HEK293 (cell line): ENCODE data around the gene NKAPL.

ENCODE experiments used
- EGR2 ChIP-seq: fragments of 450-650 bp; formaldehyde crosslinking; IDR thresholded peaks from 2 replicates; pipeline ENCODE4 v1.5.1; 2016; ENCODE audit warnings: low read depth, missing biosample characterization, missing genetic modification characterization
- GFI1B ChIP-seq: fragments of 450-650 bp; formaldehyde crosslinking; IDR thresholded peaks from 2 replicates; pipeline ENCODE4 v1.5.1; 2016; ENCODE audit warnings: missing biosample characterization, missing genetic modification characterization
- GLIS1 ChIP-seq: fragments of 450-650 bp; formaldehyde crosslinking; IDR thresholded peaks from 2 replicates; pipeline ENCODE4 v1.5.1; 2016; ENCODE audit warnings: missing biosample characterization, missing genetic modification characterization
- IKZF3 ChIP-seq: fragments of 450-650 bp; IDR thresholded peaks from 2 replicates; pipeline ENCODE4 v1.5.0; 2018; ENCODE audit warnings: missing biosample characterization, mild to moderate bottlenecking, missing genetic modification characterization, moderate library complexity
- INSM2 ChIP-seq: fragments of 450-650 bp; formaldehyde crosslinking; IDR thresholded peaks from 2 replicates; pipeline ENCODE4 v1.5.1; 2016; ENCODE audit warnings: missing biosample characterization, missing genetic modification characterization
- SP3 ChIP-seq: fragments of 450-650 bp; formaldehyde crosslinking; IDR thresholded peaks from 2 replicates; pipeline ENCODE4 v1.5.1; 2016; ENCODE audit warnings: missing biosample characterization, missing genetic modification characterization
- SP7 ChIP-seq: fragments of 450-650 bp; formaldehyde crosslinking; IDR thresholded peaks from 2 replicates; pipeline ENCODE4 v1.5.1; 2016; ENCODE audit warnings: missing biosample characterization, missing genetic modification characterization
- ZBTB11 ChIP-seq: fragments of 450-650 bp; formaldehyde crosslinking; conservative IDR thresholded peaks from 2 replicates; pipeline ENCODE4 v1.5.1; 2016; ENCODE audit warnings: low read depth, missing biosample characterization, missing genetic modification characterization
- ZNF10 ChIP-seq: fragments of 450-650 bp; formaldehyde crosslinking; IDR thresholded peaks from 2 replicates; pipeline ENCODE4 v1.5.1; 2017; ENCODE audit warnings: missing biosample characterization, missing genetic modification characterization
- ZNF148 ChIP-seq: fragments of 450-650 bp; formaldehyde crosslinking; IDR thresholded peaks from 2 replicates; pipeline ENCODE4 v1.5.0; 2017; ENCODE audit warnings: missing biosample characterization, missing genetic modification characterization, borderline replicate concordance
- ZNF184 ChIP-seq: fragments of 450-650 bp; IDR thresholded peaks from 2 replicates; pipeline ENCODE4 v1.5.1; 2018; ENCODE audit warnings: missing biosample characterization, mild to moderate bottlenecking, missing genetic modification characterization
- ZNF248 ChIP-seq: fragments of 450-650 bp; formaldehyde crosslinking; IDR thresholded peaks from 2 replicates; pipeline ENCODE4 v1.5.1; 2017; ENCODE audit warnings: missing biosample characterization, missing genetic modification characterization
- ZNF266 ChIP-seq: fragments of 450-650 bp; formaldehyde crosslinking; IDR thresholded peaks from 2 replicates; pipeline ENCODE4 v1.5.1; 2016; ENCODE audit warnings: missing biosample characterization, missing genetic modification characterization, low read depth
- ZNF280D ChIP-seq: fragments of 450-650 bp; formaldehyde crosslinking; IDR thresholded peaks from 2 replicates; pipeline ENCODE4 v1.5.1; 2016; ENCODE audit warnings: missing biosample characterization, missing genetic modification characterization
- ZNF341 ChIP-seq: fragments of 450-650 bp; formaldehyde crosslinking; IDR thresholded peaks from 2 replicates; pipeline ENCODE4; 2016; ENCODE audit warnings: low read depth, missing biosample characterization, missing genetic modification characterization
- ZNF514 ChIP-seq: fragments of 450-650 bp; formaldehyde crosslinking; IDR thresholded peaks from 2 replicates; pipeline ENCODE4 v1.5.1; 2016; ENCODE audit warnings: missing biosample characterization, missing genetic modification characterization
- ZNF629 ChIP-seq: fragments of 450-650 bp; formaldehyde crosslinking; IDR thresholded peaks from 2 replicates; pipeline ENCODE4 v1.5.1; 2017; ENCODE audit warnings: missing biosample characterization, missing genetic modification characterization
- TF ChIP-seq, protein P1 (sequence below): fragments of 450-650 bp; formaldehyde crosslinking; IDR thresholded peaks from 2 replicates; pipeline ENCODE4 v1.5.1; 2016; ENCODE audit warnings: missing biosample characterization, missing genetic modification characterization
- TF ChIP-seq, protein P2 (sequence below): fragments of 450-650 bp; formaldehyde crosslinking; IDR thresholded peaks from 2 replicates; pipeline ENCODE4 v1.5.1; 2016; ENCODE audit warnings: missing biosample characterization, missing genetic modification characterization
- TF ChIP-seq, protein P3 (sequence below): fragments of 450-650 bp; formaldehyde crosslinking; IDR thresholded peaks from 2 replicates; pipeline ENCODE4 v1.5.1; 2016; ENCODE audit warnings: missing biosample characterization, missing genetic modification characterization
- TF ChIP-seq, protein P4 (sequence below): fragments of 450-650 bp; formaldehyde crosslinking; IDR thresholded peaks from 2 replicates; pipeline ENCODE4 v1.5.1; 2017; ENCODE audit warnings: missing biosample characterization, missing genetic modification characterization

NKAPL gene

GRCh38 chr6:28212510-28213212 lies 46.4 kb upstream of the NKAPL start (continued):
- TF ChIP-seq ZNF148 (tag by site-specific recombination) (no peak; the same call in 1 of the 2 replicates), ZNF10 (tag by site-specific recombination) (peak; percentile 39; the same call in 1 of the 2 replicates), ZNF184 (tag by site-specific recombination) (peak; percentile 88; the same call in 1 of the 2 replicates), ZNF629 (tag by site-specific recombination) (peak; percentile 94), ZNF266 (no peak), EGR2 (no peak), SP7 (tag by site-specific recombination) (peak; percentile 98), SP3 (tag by site-specific recombination) (peak; percentile 62), ZNF514 (tag by site-specific recombination) (no peak), ZBTB11 (tag by site-specific recombination) (no peak; the same call in 1 of the 2 replicates), ZNF248 (no peak), GFI1B (tag by site-specific recombination) (0 out of 2 replicates have a peak, but pooled peaks have one; percentile 33), IKZF3 (tag by site-specific recombination) (peak; percentile 93), INSM2 (tag by site-specific recombination) (peak; percentile 83), ZNF280D (tag by site-specific recombination) (peak; percentile 81; the same call in 1 of the 2 replicates), GLIS1 (tag by site-specific recombination) (no peak), ZNF341 (no peak)
- TF ChIP-seq, protein P1, sequence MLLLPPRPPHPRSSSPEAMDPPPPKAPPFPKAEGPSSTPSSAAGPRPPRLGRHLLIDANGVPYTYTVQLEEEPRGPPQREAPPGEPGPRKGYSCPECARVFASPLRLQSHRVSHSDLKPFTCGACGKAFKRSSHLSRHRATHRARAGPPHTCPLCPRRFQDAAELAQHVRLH (tag by site-specific recombination): peak; percentile 92; the same call in 1 of the 2 replicates
- TF ChIP-seq, protein P2, sequence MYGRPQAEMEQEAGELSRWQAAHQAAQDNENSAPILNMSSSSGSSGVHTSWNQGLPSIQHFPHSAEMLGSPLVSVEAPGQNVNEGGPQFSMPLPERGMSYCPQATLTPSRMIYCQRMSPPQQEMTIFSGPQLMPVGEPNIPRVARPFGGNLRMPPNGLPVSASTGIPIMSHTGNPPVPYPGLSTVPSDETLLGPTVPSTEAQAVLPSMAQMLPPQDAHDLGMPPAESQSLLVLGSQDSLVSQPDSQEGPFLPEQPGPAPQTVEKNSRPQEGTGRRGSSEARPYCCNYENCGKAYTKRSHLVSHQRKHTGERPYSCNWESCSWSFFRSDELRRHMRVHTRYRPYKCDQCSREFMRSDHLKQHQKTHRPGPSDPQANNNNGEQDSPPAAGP (tag by site-specific recombination): peak; percentile 86
- TF ChIP-seq, protein P3, sequence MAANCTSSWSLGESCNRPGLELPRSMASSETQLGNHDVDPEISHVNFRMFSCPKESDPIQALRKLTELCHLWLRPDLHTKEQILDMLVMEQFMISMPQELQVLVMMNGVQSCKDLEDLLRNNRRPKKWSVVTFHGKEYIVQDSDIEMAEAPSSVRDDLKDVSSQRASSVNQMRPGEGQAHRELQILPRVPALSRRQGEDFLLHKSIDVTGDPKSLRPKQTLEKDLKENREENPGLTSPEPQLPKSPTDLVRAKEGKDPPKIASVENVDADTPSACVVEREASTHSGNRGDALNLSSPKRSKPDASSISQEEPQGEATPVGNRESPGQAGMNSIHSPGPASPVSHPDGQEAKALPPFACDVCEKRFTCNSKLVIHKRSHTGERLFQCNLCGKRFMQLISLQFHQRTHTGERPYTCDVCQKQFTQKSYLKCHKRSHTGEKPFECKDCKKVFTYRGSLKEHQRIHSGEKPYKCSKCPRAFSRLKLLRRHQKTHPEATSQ (tag by site-specific recombination): no peak
- TF ChIP-seq, protein P4, sequence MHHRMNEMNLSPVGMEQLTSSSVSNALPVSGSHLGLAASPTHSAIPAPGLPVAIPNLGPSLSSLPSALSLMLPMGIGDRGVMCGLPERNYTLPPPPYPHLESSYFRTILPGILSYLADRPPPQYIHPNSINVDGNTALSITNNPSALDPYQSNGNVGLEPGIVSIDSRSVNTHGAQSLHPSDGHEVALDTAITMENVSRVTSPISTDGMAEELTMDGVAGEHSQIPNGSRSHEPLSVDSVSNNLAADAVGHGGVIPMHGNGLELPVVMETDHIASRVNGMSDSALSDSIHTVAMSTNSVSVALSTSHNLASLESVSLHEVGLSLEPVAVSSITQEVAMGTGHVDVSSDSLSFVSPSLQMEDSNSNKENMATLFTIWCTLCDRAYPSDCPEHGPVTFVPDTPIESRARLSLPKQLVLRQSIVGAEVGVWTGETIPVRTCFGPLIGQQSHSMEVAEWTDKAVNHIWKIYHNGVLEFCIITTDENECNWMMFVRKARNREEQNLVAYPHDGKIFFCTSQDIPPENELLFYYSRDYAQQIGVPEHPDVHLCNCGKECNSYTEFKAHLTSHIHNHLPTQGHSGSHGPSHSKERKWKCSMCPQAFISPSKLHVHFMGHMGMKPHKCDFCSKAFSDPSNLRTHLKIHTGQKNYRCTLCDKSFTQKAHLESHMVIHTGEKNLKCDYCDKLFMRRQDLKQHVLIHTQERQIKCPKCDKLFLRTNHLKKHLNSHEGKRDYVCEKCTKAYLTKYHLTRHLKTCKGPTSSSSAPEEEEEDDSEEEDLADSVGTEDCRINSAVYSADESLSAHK (tag by site-specific recombination): peak; percentile 33; the same call in 1 of the 2 replicates
